K562 (cell line): ENCODE results near the gene HIVEP1. TPM values are rescaled to one million over a fixed set of nuclear protein-coding genes. Genes with fewer than 3 reads are reported as not detected.
A peak's percentile ranks its signal among the peaks of the same experiment; 100 is the strongest.

Experiments
- ATAC-seq: fragments of 200-7000 bp; cut with Tn5 transposase; 3 replicates; pipeline ENCODE4 v1.9.1; 2020; ENCODE audit warnings: moderate library complexity
- BruUV-seq: library from RNA; stranded (reverse); fragments of 400-500 nt; replicated peaks from 2 replicates; lab custom pipeline; 2021; lab: Mats Ljungman, UMichigan
- CTCF ChIA-PET: fragments of 300-600 bp; formaldehyde crosslinking; extraction: SDS; loops from one replicate; lab custom pipeline; 2021; ENCODE audit warnings: low intra/inter-chr PET ratio; lab: Yijun Ruan, JAX
- POLR2A ChIA-PET: fragments of 300-600, 350-650 bp; sonication (Branson Sonifier 250); formaldehyde crosslinking; extraction: SDS; loops from one replicate; lab custom pipeline; 2021; ENCODE audit warnings: antibody characterized with exemption, inconsistent platforms; lab: Yijun Ruan, JAX
- DNase-seq, 4 experiments: peaks; one replicate each; pipeline versions ENCODE4 v3.0.0 to v3.0.0-alpha.2; 2011 to 2018; ENCODE audit warnings: low spot score in 3 of 4, mixed read lengths in 3 of 4; ENCODE audit errors: extremely low read depth in 1 of 4
- FAIRE-seq: peaks from 2 replicates; lab custom pipeline; 2011; peaks lifted over from hg19 to GRCh38; lab: Jason Lieb, UNC
- H2AFZ ChIP-seq: 2 replicates; pipeline ENCODE4 v1.6.0; 2011; ENCODE audit warnings: low read depth, low read length, control low read depth, inconsistent platforms
- H3K27ac ChIP-seq: fragments of 200-600 bp; 3 replicates; pipeline ENCODE4 v1.8.0; 2011; ENCODE audit warnings: low read depth, mild to moderate bottlenecking, control low read depth, inconsistent platforms, low read length, moderate library complexity, mixed read lengths; ENCODE audit errors: extremely low read depth
- H3K27me3 ChIP-seq, 2 experiments: fragments of 300-600 bp in 1 of 2; 2 replicates in 1 of 2; 3 replicates in 1 of 2; pipeline versions ENCODE4 v1.6.0 to v1.8.0; 2011; ENCODE audit warnings: inconsistent platforms in 2 of 2, low read length in 2 of 2, mild to moderate bottlenecking in 1 of 2, mixed read lengths in 1 of 2, moderate library complexity in 1 of 2; ENCODE audit not compliant: control insufficient read depth in 2 of 2, insufficient read depth in 2 of 2
- H3K36me3 ChIP-seq: fragments of 300-600 bp; 3 replicates; pipeline ENCODE4 v1.8.0; 2011; ENCODE audit warnings: mild to moderate bottlenecking, low read length, inconsistent platforms; ENCODE audit not compliant: control insufficient read depth, insufficient read depth
- H3K4me1 ChIP-seq, 2 experiments: fragments of 200-600 bp in 1 of 2; replicated peaks in 1 of 2; 2 replicates in 1 of 2; 3 replicates in 1 of 2; pipeline versions ENCODE4 v1.5.1 to v1.8.0; 2011; ENCODE audit warnings: inconsistent platforms in 2 of 2, low read length in 2 of 2, mild to moderate bottlenecking in 1 of 2, mixed read lengths in 1 of 2, moderate library complexity in 1 of 2; ENCODE audit not compliant: control insufficient read depth in 2 of 2, insufficient read depth in 2 of 2
- H3K4me2 ChIP-seq: 2 replicates; pipeline ENCODE4 v1.6.1; 2011; ENCODE audit warnings: low read length, control low read depth, inconsistent platforms, mixed read lengths; ENCODE audit not compliant: insufficient read depth
- H3K4me3 ChIP-seq: fragments of 200-600 bp; sonication (generic), shearing (Covaris generic); 2 replicates; pipeline ENCODE4 v1.5.1; 2016; ENCODE audit warnings: control low read depth, inconsistent platforms
- H3K79me2 ChIP-seq: fragments of 200-600 bp; 3 replicates; pipeline ENCODE4 v1.8.0; 2011; ENCODE audit warnings: low read length, inconsistent platforms; ENCODE audit not compliant: control insufficient read depth, insufficient read depth
- H3K9ac ChIP-seq, 2 experiments: 2 replicates each; pipeline versions ENCODE4 v1.6.0 to v1.6.1; 2011; ENCODE audit warnings: low read depth in 2 of 2, low read length in 2 of 2, control low read depth in 1 of 2, inconsistent platforms in 1 of 2, mild to moderate bottlenecking in 1 of 2, mixed read lengths in 1 of 2; ENCODE audit not compliant: insufficient read depth in 1 of 2
- H3K9me1 ChIP-seq: one replicate; pipeline ENCODE4 v1.6.0; 2011; ENCODE audit warnings: inconsistent platforms, mild to moderate bottlenecking, low read length, moderate library complexity; ENCODE audit not compliant: control insufficient read depth, insufficient read depth
- H3K9me3 ChIP-seq: replicated peaks from 2 replicates; pipeline ENCODE4 v1.5.1; 2011; ENCODE audit warnings: low read depth, low read length, inconsistent platforms; ENCODE audit not compliant: control insufficient read depth, insufficient read depth
- H4K20me1 ChIP-seq: replicated peaks from 2 replicates; pipeline ENCODE4 v1.6.1; 2011; ENCODE audit warnings: low read length, inconsistent platforms, mixed read lengths; ENCODE audit not compliant: control insufficient read depth, insufficient read depth
- C11orf30 ChIP-seq: fragments of 450-650 bp; IDR thresholded peaks from 2 replicates; pipeline ENCODE4 v1.6.1; 2016; ENCODE audit warnings: low read depth, mild to moderate bottlenecking
- CEBPB ChIP-seq: fragments of 450-650 bp; IDR thresholded peaks from 2 replicates; pipeline ENCODE4 v1.6.1; 2016; ENCODE audit warnings: missing genetic modification characterization, missing compliant biosample characterization
- CEBPG ChIP-seq, 3 experiments: fragments of 200-800 bp in 1 of 3; sonication (Bioruptor generic) in 1 of 3; sonication (generic) in 1 of 3; formaldehyde crosslinking in 1 of 3; IDR thresholded peaks in 2 of 3; conservative IDR thresholded peaks in 1 of 3; 2 replicates each; pipeline versions ENCODE4 v1.6.1 to v1.8.0; 2016 to 2022; ENCODE audit warnings: missing compliant biosample characterization in 2 of 3, missing genetic modification characterization in 2 of 3, mild to moderate bottlenecking in 1 of 3, missing genetic modification reagents in 1 of 3
- CTBP1 ChIP-seq: fragments of 450-650 bp; IDR thresholded peaks from 2 replicates; pipeline ENCODE4 v1.6.1; 2016; ENCODE audit warnings: borderline replicate concordance
- ETV1 ChIP-seq: fragments of 450-650 bp; conservative IDR thresholded peaks from 2 replicates; pipeline ENCODE4 v1.6.1; 2016; ENCODE audit warnings: missing genetic modification characterization, control low read depth, low read depth, missing compliant biosample characterization
- FOSL1 ChIP-seq: fragments of 200-800 bp; sonication (Bioruptor generic); conservative IDR thresholded peaks from 2 replicates; pipeline ENCODE4 v1.6.1; 2016; ENCODE audit warnings: missing genetic modification characterization, missing compliant biosample characterization
- GABPA ChIP-seq: fragments of 200-800 bp; sonication (Bioruptor generic); conservative IDR thresholded peaks from 2 replicates; pipeline ENCODE4 v1.6.1; 2016; ENCODE audit warnings: low read depth, missing genetic modification characterization, missing compliant biosample characterization
- NR2C2 ChIP-seq, 2 experiments: fragments of 200-800 bp in 1 of 2; sonication (Bioruptor generic) in 1 of 2; sonication (generic) in 1 of 2; formaldehyde crosslinking in 1 of 2; IDR thresholded peaks; 2 replicates each; pipeline versions ENCODE4 v1.6.1 to v1.8.0; 2016 to 2022; ENCODE audit warnings: mild to moderate bottlenecking in 1 of 2, missing compliant biosample characterization in 1 of 2, missing genetic modification characterization in 1 of 2, missing genetic modification reagents in 1 of 2
- NRF1 ChIP-seq, 2 experiments: fragments of 450-650 bp; IDR thresholded peaks in 1 of 2; conservative IDR thresholded peaks in 1 of 2; 2 replicates each; pipeline ENCODE4 v1.6.1; 2014; ENCODE audit warnings: mild to moderate bottlenecking in 2 of 2
- SPI1 ChIP-seq: IDR thresholded peaks from 2 replicates; pipeline ENCODE4 v1.6.1; 2011; ENCODE audit warnings: low read depth, low read length, control low read depth, borderline replicate concordance
- STAT5A ChIP-seq: IDR thresholded peaks from 2 replicates; pipeline ENCODE4 v1.6.1; 2012; ENCODE audit warnings: low read length, inconsistent platforms, borderline replicate concordance
- WGBS: fragments of 100-300 bp; shearing (Covaris generic); methylation state at CpG from one replicate; pipeline ENCODE4 v1.1.6; 2016; ENCODE audit warnings: low coverage, mixed read lengths; ENCODE audit not compliant: insufficient coverage; ENCODE audit errors: missing lambda C conversion rate; 5-methylcytosine and 5-hydroxymethylcytosine counted together
- in situ Hi-C: fragments of 300-500 bp; cut with MboI; formaldehyde crosslinking; loops from 4 replicates; pipeline ENCODE4 v1.15.0; 2018; ENCODE audit warnings: inconsistent platforms, mixed read lengths
- intact Hi-C: fragments of 100-400 bp; cut with micrococcal nuclease; formaldehyde crosslinking; loops from 2 replicates; pipeline ENCODE4 v1.14.2; 2022
- polyA plus RNA-seq, 8 experiments: library from polyadenylated mRNA; depleted of rRNA in 4 of 8; stranded (reverse) in 5 of 8; unstranded in 3 of 8; fragments of >200 nt; fragmentation: Nextera tagmentation in 2 of 8; fragmentation: Illumina TruSeq in 1 of 8; extraction: Ambion mirVana in 2 of 8; extraction: Trizol in 1 of 8; gene quantifications; 2 replicates each; pipeline versions ENCODE4 v1.2.1 to v1.2.3, GENCODE V29; 2011 to 2014; ENCODE audit warnings: inconsistent platforms in 1 of 8, missing spikeins in 1 of 8
- total RNA-seq, 7 experiments: library from RNA; depleted of rRNA in 6 of 7; stranded (reverse); fragments of >200 nt in 6 of 7; fragmentation: Illumina TruSeq in 2 of 7; extraction: Trizol in 2 of 7; gene quantifications; 2 replicates each; pipeline versions ENCODE4 v1.2.1 to v1.2.3, GENCODE V29; 2011 to 2021; ENCODE audit warnings: low replicate concordance in 1 of 7
- TF ChIP-seq, protein P1 (sequence below): fragments of 450-650 bp; formaldehyde crosslinking; conservative IDR thresholded peaks from 2 replicates; pipeline ENCODE4 v1.4.0; 2022; ENCODE audit warnings: mild to moderate bottlenecking, missing genetic modification characterization
- TF ChIP-seq, protein P2 (sequence below), 2 experiments: fragments of 450-650 bp in 1 of 2; sonication (generic) in 1 of 2; formaldehyde crosslinking in 1 of 2; IDR thresholded peaks in 1 of 2; conservative IDR thresholded peaks in 1 of 2; 2 replicates each; pipeline versions ENCODE4 v1.6.1 to v1.8.1; 2016 to 2023; ENCODE audit warnings: mild to moderate bottlenecking in 2 of 2, moderate library complexity in 2 of 2, inconsistent platforms in 1 of 2, missing genetic modification reagents in 1 of 2
- TF ChIP-seq, protein P3 (sequence below): sonication (generic); formaldehyde crosslinking; IDR thresholded peaks from 2 replicates; pipeline ENCODE4 v1.8.0; 2022; ENCODE audit warnings: missing genetic modification reagents, mild to moderate bottlenecking, borderline replicate concordance

HIVEP1 gene
- total and polyA plus RNA-seq, 9 of the 15 experiments (the other 6 are each of a cell fraction or from before 2014, with no cell fraction given) = 6.0 to 33.3 (median 21.7) TPM

DNA sequence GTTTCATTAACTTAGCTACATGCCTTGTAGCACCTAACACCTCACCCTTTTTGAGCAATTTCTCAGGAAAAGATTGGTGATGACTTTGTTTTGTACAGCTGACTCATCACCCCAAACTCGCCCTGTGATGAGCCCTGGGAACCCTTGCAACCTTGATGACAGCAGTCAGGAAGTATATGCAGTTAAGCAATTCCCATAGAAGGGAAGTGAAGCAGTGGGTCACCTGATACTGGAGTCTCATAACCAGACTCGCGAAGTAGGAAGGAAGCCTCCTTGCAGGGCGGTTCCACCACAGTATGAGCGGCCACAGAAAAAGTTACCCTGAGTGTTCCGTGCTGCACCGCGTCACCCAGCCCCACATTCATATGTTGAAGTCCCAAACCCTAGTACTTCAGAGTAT lies 196.1 kb downstream of the HIVEP1 start:
- no peak for FAIRE-seq
- in situ Hi-C loops = no loop called here
- H3K27me3 ChIP-seq = peaks cover 14 to 22% of the 10 kb centered on the region in 2 experiments
- CTCF ChIA-PET = no interaction called here
- no peak for TF ChIP-seq STAT5A
- TF ChIP-seq, protein P1, sequence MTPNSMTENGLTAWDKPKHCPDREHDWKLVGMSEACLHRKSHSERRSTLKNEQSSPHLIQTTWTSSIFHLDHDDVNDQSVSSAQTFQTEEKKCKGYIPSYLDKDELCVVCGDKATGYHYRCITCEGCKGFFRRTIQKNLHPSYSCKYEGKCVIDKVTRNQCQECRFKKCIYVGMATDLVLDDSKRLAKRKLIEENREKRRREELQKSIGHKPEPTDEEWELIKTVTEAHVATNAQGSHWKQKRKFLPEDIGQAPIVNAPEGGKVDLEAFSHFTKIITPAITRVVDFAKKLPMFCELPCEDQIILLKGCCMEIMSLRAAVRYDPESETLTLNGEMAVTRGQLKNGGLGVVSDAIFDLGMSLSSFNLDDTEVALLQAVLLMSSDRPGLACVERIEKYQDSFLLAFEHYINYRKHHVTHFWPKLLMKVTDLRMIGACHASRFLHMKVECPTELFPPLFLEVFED (CRISPR knock-in tag) = no peak
- peak; percentile 35; the same call in 1 of the 2 replicates for TF ChIP-seq ETV1 (tag)
- TF ChIP-seq CTBP1 = peak; percentile 12; the same call in 1 of the 2 replicates
- TF ChIP-seq NR2C2 (CRISPR knock-in tag; IDR thresholded peaks at IDR 0.05) = no peak
- peak; percentile 39; the same call in 1 of the 2 replicates for TF ChIP-seq NR2C2 (tag; IDR thresholded peaks at IDR 0.05)
- TF ChIP-seq SPI1 = peak; percentile 35; the same call in 1 of the 2 replicates
- no peak for TF ChIP-seq NRF1 (conservative IDR thresholded peaks at IDR 0.05 in 1 of 2, IDR thresholded peaks at IDR 0.05 in 1 of 2)
- TF ChIP-seq GABPA (tag) = 0 out of 2 replicates have a peak, but pooled peaks have one; percentile 17
- TF ChIP-seq CEBPB (tag) = 0 out of 2 replicates have a peak, but pooled peaks have one; percentile 25
- TF ChIP-seq C11orf30 = peak; percentile 29; the same call in 1 of the 2 replicates
- TF ChIP-seq CEBPG (CRISPR knock-in tag; IDR thresholded peaks at IDR 0.05) = no peak
- TF ChIP-seq CEBPG (tag; conservative IDR thresholded peaks at IDR 0.05 in 1 of 2, IDR thresholded peaks at IDR 0.05 in 1 of 2) = peak; percentile 17 to 85; a peak in 3 of 4 replicates
- 0 out of 2 replicates have a peak, but pooled peaks have one; percentile 27 for TF ChIP-seq FOSL1 (tag)
- TF ChIP-seq, protein P2, sequence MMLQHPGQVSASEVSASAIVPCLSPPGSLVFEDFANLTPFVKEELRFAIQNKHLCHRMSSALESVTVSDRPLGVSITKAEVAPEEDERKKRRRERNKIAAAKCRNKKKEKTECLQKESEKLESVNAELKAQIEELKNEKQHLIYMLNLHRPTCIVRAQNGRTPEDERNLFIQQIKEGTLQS (IDR thresholded peaks at IDR 0.05) = peak; percentile 53
- TF ChIP-seq, protein P2 (CRISPR knock-in tag; conservative IDR thresholded peaks at IDR 0.05) = no peak
- TF ChIP-seq, protein P3, sequence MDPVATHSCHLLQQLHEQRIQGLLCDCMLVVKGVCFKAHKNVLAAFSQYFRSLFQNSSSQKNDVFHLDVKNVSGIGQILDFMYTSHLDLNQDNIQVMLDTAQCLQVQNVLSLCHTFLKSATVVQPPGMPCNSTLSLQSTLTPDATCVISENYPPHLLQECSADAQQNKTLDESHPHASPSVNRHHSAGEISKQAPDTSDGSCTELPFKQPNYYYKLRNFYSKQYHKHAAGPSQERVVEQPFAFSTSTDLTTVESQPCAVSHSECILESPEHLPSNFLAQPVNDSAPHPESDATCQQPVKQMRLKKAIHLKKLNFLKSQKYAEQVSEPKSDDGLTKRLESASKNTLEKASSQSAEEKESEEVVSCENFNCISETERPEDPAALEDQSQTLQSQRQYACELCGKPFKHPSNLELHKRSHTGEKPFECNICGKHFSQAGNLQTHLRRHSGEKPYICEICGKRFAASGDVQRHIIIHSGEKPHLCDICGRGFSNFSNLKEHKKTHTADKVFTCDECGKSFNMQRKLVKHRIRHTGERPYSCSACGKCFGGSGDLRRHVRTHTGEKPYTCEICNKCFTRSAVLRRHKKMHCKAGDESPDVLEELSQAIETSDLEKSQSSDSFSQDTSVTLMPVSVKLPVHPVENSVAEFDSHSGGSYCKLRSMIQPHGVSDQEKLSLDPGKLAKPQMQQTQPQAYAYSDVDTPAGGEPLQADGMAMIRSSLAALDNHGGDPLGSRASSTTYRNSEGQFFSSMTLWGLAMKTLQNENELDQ (CRISPR knock-in tag) = no peak
- TF ChIP-seq, all 486 proteins: peak for 10
- no TSS peak for BruUV-seq
- Histone ChIP-seq H3K36me3 (no peaks in the 10 kb centered on the region), H3K4me3 (no peak overlapping the region), H3K9me3 (no peaks in the 10 kb centered on the region), H3K4me2 (no peak overlapping the region), H3K27ac (no peak overlapping the region), H3K4me1 (no peaks in the 10 kb centered on the region; a peak in 1 of 5 replicates), H3K9me1 (no peaks in the 10 kb centered on the region), H3K9ac (no peak overlapping the region), H3K79me2 (no peaks in the 10 kb centered on the region), H2AFZ (no peak overlapping the region), H4K20me1 (no peaks in the 10 kb centered on the region)
- WGBS = 0% methylated on average over 8 of the region's 8 CpGs
- DNase-seq = no peak
- peak; percentile 55 for ATAC-seq
- POLR2A ChIA-PET = no interaction called here
- intact Hi-C loops = no loop called here
